Endothelial cell of umbilical vein (primary cell): ENCODE measurements around the gene CD58. TPM values are rescaled to one million over a fixed set of nuclear protein-coding genes. Genes with fewer than 3 reads are reported as not detected.

Experiments used
- BruUV-seq: library from RNA; stranded (reverse); fragments of 400-500 nt; replicated peaks from 2 replicates; lab custom pipeline; 2021; lab: Mats Ljungman, UMichigan
- CTCF ChIA-PET: fragments of 300-600, 350-600 bp; sonication (Branson Sonifier 250); formaldehyde crosslinking; loops from one replicate; lab custom pipeline; 2021; ENCODE audit warnings: antibody characterized with exemption, inconsistent platforms; lab: Charles Lee
- POLR2A ChIA-PET: fragments of 300-600, 350-600 bp; sonication (Branson Sonifier 250); formaldehyde crosslinking; loops from one replicate; lab custom pipeline; 2021; ENCODE audit warnings: antibody characterized with exemption, inconsistent platforms; lab: Charles Lee
- DNase-seq: peaks from one replicate; pipeline ENCODE4 v3.0.0-alpha.2; 2011; ENCODE audit warnings: low read depth, low spot score
- FAIRE-seq: peaks from 2 replicates; lab custom pipeline; 2011; peaks lifted over from hg19 to GRCh38; lab: Jason Lieb, UNC
- H2AFZ ChIP-seq: 2 replicates; pipeline ENCODE4 v1.6.0; 2012; ENCODE audit warnings: low read depth, low read length, control low read depth, inconsistent platforms
- H3K27ac ChIP-seq: 2 replicates; pipeline ENCODE4 v1.5.1; 2011; ENCODE audit warnings: low read depth, mild to moderate bottlenecking, control low read depth, low read length, moderate library complexity; ENCODE audit not compliant: insufficient read depth
- H3K27me3 ChIP-seq, 2 experiments: 2 replicates each; pipeline versions ENCODE4 v1.6.0 to v1.6.1; 2011; ENCODE audit warnings: low read length in 2 of 2, mixed read lengths in 1 of 2; ENCODE audit not compliant: control insufficient read depth in 2 of 2, insufficient read depth in 2 of 2
- H3K36me3 ChIP-seq, 2 experiments: 2 replicates in 1 of 2; 3 replicates in 1 of 2; pipeline ENCODE4 v1.5.1; 2011; ENCODE audit warnings: low read length in 2 of 2, mild to moderate bottlenecking in 1 of 2, moderate library complexity in 1 of 2; ENCODE audit not compliant: control insufficient read depth in 2 of 2, insufficient read depth in 2 of 2; ENCODE audit errors: extremely low read depth in 1 of 2
- H3K4me1 ChIP-seq: 3 replicates; pipeline ENCODE4 v1.5.1; 2011; ENCODE audit warnings: mild to moderate bottlenecking, low read length; ENCODE audit not compliant: control insufficient read depth, insufficient read depth; ENCODE audit errors: extremely low read depth
- H3K4me2 ChIP-seq: 2 replicates; pipeline ENCODE4 v1.6.1; 2011; ENCODE audit warnings: low read length, control low read depth, mixed read lengths; ENCODE audit not compliant: insufficient read depth
- H3K4me3 ChIP-seq, 3 experiments: fragments of 200-600 bp in 1 of 3; sonication (generic), shearing (Covaris generic) in 1 of 3; replicated peaks in 1 of 3; 2 replicates each; pipeline ENCODE4 v1.5.1; 2011 to 2016; ENCODE audit warnings: control low read depth in 3 of 3, low read length in 3 of 3, mild to moderate bottlenecking in 2 of 3, inconsistent platforms in 1 of 3, low read depth in 1 of 3, moderate library complexity in 1 of 3; ENCODE audit not compliant: insufficient read depth in 1 of 3
- H3K79me2 ChIP-seq: 2 replicates; pipeline ENCODE4 v1.6.0; 2012; ENCODE audit warnings: low read length, inconsistent platforms; ENCODE audit not compliant: control insufficient read depth, insufficient read depth
- H3K9ac ChIP-seq: replicated peaks from 2 replicates; pipeline ENCODE3; 2011; ENCODE audit warnings: low read length, control low read depth; ENCODE audit not compliant: insufficient read depth; ENCODE audit errors: extremely low read depth
- H3K9me1 ChIP-seq: replicated peaks from 3 replicates; pipeline ENCODE4 v1.6.0; 2011; ENCODE audit warnings: mild to moderate bottlenecking, low read length; ENCODE audit not compliant: control insufficient read depth, insufficient read depth; ENCODE audit errors: extremely low read depth
- H3K9me3 ChIP-seq: replicated peaks from 2 replicates; pipeline ENCODE4 v1.5.1; 2012; ENCODE audit warnings: low read length, inconsistent platforms; ENCODE audit not compliant: control insufficient read depth, insufficient read depth
- H4K20me1 ChIP-seq: replicated peaks from 2 replicates; pipeline ENCODE3; 2011; ENCODE audit warnings: mild to moderate bottlenecking, low read length; ENCODE audit not compliant: control insufficient read depth, insufficient read depth; ENCODE audit errors: extremely low read depth
- CTCF ChIP-seq, 2 donors: IDR thresholded peaks; 1 replicate in 1 of 2; 2 replicates in 1 of 2; pipeline ENCODE4 v1.5.1; 2011; ENCODE audit warnings: low read length in 2 of 2, mild to moderate bottlenecking in 2 of 2, moderate library complexity in 2 of 2, control low read depth in 1 of 2, inconsistent platforms in 1 of 2, low read depth in 1 of 2; ENCODE audit not compliant: insufficient read depth in 1 of 2; ENCODE audit errors: extremely low read depth in 1 of 2
- EZH2 ChIP-seq: IDR thresholded peaks from 2 replicates; pipeline ENCODE4 v1.6.1; 2012; ENCODE audit warnings: borderline replicate concordance, low read depth, mild to moderate bottlenecking, moderate library complexity, low read length, inconsistent platforms; ENCODE audit not compliant: severe bottlenecking
- FOS ChIP-seq: IDR thresholded peaks from 2 replicates; pipeline ENCODE4 v1.6.1; 2011; ENCODE audit warnings: mild to moderate bottlenecking, low read length, moderate library complexity, borderline replicate concordance; ENCODE audit not compliant: insufficient read depth
- GATA2 ChIP-seq: IDR thresholded peaks from 2 replicates; pipeline ENCODE4 v1.7.0; 2011; ENCODE audit warnings: low read depth, mild to moderate bottlenecking, moderate library complexity, mixed read lengths, low read length; ENCODE audit not compliant: insufficient read length, insufficient read depth
- JUN ChIP-seq: IDR thresholded peaks from 2 replicates; pipeline ENCODE4 v1.6.1; 2011; ENCODE audit warnings: borderline replicate concordance, low read depth; ENCODE audit not compliant: insufficient read length, insufficient read depth
- MAX ChIP-seq: IDR thresholded peaks from 2 replicates; pipeline ENCODE4 v1.6.1; 2011; ENCODE audit not compliant: insufficient read depth, insufficient read length
- MYC ChIP-seq: IDR thresholded peaks from one replicate; pipeline ENCODE4 v1.6.1; 2011; ENCODE audit warnings: mild to moderate bottlenecking, low read depth, low read length
- POLR2A ChIP-seq: IDR thresholded peaks from 2 replicates; pipeline ENCODE4 v1.6.1; 2012; ENCODE audit warnings: low read depth, mild to moderate bottlenecking, control low read depth, low read length
- POLR2AphosphoS5 ChIP-seq: IDR thresholded peaks from 2 replicates; pipeline ENCODE4 v1.6.1; 2012; ENCODE audit warnings: low read depth, mild to moderate bottlenecking, control low read depth, low read length, moderate library complexity; ENCODE audit not compliant: insufficient read depth
- dilution Hi-C: fragments of 300-500 bp; cut with MboI; formaldehyde crosslinking; loops from one replicate; pipeline ENCODE4 v1.15.0; 2019; ENCODE audit warnings: low sequenced_read_pairs; ENCODE audit not compliant: extremely low pct_ligation_motif_present
- intact Hi-C: fragments of 100-400 bp; cut with micrococcal nuclease; formaldehyde crosslinking; loops from one replicate; pipeline ENCODE4 v1.10.0; 2022
- polyA plus RNA-seq, 4 experiments: library from polyadenylated mRNA; depleted of rRNA in 3 of 4; stranded (reverse) in 3 of 4; unstranded in 1 of 4; fragments of >200 nt; gene quantifications; 2 replicates each; pipeline versions ENCODE4 v1.2.1 to v1.2.3, GENCODE V29; 2011 to 2012; ENCODE audit warnings: missing spikeins in 1 of 4
- total RNA-seq: library from RNA; stranded (reverse); gene quantifications from 2 replicates; pipeline ENCODE4 v1.2.3, GENCODE V29; 2021

Gene CD58
- total and polyA plus RNA-seq, 2 donors (not counting 3 experiments of a cell fraction or from before 2014, with no cell fraction given) = 9.8 to 12.7 TPM

GRCh38 chr1:116488071-116488470 lies 82.8 kb downstream of the CD58 start:
- Histone ChIP-seq H3K4me3 (no peak overlapping the region), H3K27ac (no peak overlapping the region), H2AFZ (no peak overlapping the region), H3K79me2 (no peaks in the 10 kb centered on the region), H3K9ac (no peak overlapping the region), H4K20me1 (no peaks in the 10 kb centered on the region), H3K9me1 (no peaks in the 10 kb centered on the region), H3K27me3 (no peaks in the 10 kb centered on the region), H3K4me2 (no peak overlapping the region), H3K36me3 (no peaks in the 10 kb centered on the region), H3K4me1 (peaks cover 36% of the 10 kb centered on the region), H3K9me3 (no peaks in the 10 kb centered on the region)
- POLR2A ChIA-PET = no interaction called here
- no peak for DNase-seq
- CTCF ChIA-PET = interaction anchor here (8.1 to 8.2 kb wide), 2 partner anchors 11 to 347 kb away, joined by 161 to 427 read pairs; no protein-coding TSS in a partner anchor
- TF ChIP-seq GATA2 (no peak), POLR2AphosphoS5 (no peak), EZH2 (no peak), POLR2A (no peak), FOS (no peak), MAX (no peak), JUN (no peak), MYC (no peak), CTCF (IDR thresholded peaks at IDR 0.05; ENCODE audit: extremely low read depth in 1 of 2, insufficient read depth in 1 of 2, low read depth in 1 of 2, low read length in 2 of 2) (no peak)
- intact Hi-C loops (no loop called here), dilution Hi-C loops (loop anchor here (25.0 kb wide), 1 partner anchor 101 kb away; no protein-coding TSS in a partner anchor)
- no peak for FAIRE-seq
- no TSS peak for BruUV-seq
